ENCODE data around the gene CD47. TPM values are rescaled to one million over a fixed set of nuclear protein-coding genes. Genes with fewer than 3 reads are reported as not detected.

CD47 gene
- total and polyA plus RNA-seq, 8 donors: 142 to 356 (median 187) TPM

DNA sequence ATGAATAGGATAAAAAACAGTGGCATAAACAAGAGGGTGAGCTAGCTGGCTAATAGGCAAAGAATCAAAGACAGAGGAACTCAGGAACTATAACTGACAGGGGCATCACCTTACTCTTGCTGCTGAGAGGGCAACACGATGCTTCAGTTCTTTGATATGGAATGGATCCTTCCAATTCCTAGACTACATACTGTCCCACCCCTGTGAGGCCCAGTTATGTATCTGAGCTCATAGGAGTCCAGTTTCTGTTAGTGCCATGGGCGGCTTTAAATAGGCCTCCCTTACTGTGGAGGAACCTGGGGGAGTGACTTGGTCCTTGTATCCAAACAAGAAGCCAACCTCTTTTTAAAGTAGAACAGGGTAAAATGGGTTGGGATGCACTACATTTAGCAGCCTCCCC, 37.3 kb downstream of the CD47 start:
- peak; percentile 19 for ATAC-seq
- H3K27ac ChIP-seq: peak overlapping the region; percentile 7 to 36
- peaks cover 0 to 82% of the 10 kb centered on the region in 2 donors for H3K36me3 ChIP-seq

DNA sequence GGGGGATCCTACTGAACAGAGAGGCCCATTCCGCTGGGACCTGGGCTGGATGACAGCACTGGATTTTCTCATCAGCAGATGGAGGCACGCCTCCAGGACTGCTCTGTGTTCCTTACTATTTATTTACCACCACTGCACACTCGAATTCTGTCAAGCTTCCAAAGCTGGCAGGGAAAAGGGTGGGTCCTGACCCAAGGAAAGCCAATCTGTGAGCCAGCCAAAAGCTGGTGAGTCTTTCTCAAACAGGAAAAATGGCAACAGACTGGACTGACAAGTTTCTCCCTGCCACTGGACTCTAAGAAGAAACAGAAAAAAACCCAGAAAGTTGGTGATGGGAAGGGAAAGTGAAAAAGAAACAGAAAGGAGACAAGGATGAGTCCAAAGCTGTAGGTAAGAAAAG, 37.8 kb downstream of the CD47 start:
- ATAC-seq: peak; percentile 95

More for the DNA sequence above, 37.3 kb downstream of the CD47 start:
- H3K4me3 ChIP-seq: no peak overlapping the region
- H3K9me3 ChIP-seq: no peaks in the 10 kb centered on the region
- intact Hi-C loops (cut with DNase I): no loop called here
- TF ChIP-seq, protein P1, sequence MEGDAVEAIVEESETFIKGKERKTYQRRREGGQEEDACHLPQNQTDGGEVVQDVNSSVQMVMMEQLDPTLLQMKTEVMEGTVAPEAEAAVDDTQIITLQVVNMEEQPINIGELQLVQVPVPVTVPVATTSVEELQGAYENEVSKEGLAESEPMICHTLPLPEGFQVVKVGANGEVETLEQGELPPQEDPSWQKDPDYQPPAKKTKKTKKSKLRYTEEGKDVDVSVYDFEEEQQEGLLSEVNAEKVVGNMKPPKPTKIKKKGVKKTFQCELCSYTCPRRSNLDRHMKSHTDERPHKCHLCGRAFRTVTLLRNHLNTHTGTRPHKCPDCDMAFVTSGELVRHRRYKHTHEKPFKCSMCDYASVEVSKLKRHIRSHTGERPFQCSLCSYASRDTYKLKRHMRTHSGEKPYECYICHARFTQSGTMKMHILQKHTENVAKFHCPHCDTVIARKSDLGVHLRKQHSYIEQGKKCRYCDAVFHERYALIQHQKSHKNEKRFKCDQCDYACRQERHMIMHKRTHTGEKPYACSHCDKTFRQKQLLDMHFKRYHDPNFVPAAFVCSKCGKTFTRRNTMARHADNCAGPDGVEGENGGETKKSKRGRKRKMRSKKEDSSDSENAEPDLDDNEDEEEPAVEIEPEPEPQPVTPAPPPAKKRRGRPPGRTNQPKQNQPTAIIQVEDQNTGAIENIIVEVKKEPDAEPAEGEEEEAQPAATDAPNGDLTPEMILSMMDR (IDR thresholded peaks at IDR 0.05): no peak
- no peak for DNase-seq
- H3K4me1 ChIP-seq: peaks cover 0 to 7% of the 10 kb centered on the region in 2 donors
- H3K27me3 ChIP-seq: no peaks in the 10 kb centered on the region

GRCh38 chr3:108051005-108051404, 39.8 kb downstream of the CD47 start:
- H3K9me3 ChIP-seq: no peaks in the 10 kb centered on the region
- peaks cover 0 to 73% of the 10 kb centered on the region in 2 donors for H3K36me3 ChIP-seq
- no peak overlapping the region for H3K4me3 ChIP-seq
- H3K27ac ChIP-seq: no peak overlapping the region
- peaks cover 0 to 7% of the 10 kb centered on the region in 2 donors for H3K4me1 ChIP-seq
- TF ChIP-seq, protein P1 (IDR thresholded peaks at IDR 0.05): no peak
- ATAC-seq (no peak), DNase-seq (no peak)
- no peaks in the 10 kb centered on the region for H3K27me3 ChIP-seq
- intact Hi-C loops (cut with DNase I): no loop called here

More for the DNA sequence above, 37.8 kb downstream of the CD47 start:
- peaks cover 0 to 78% of the 10 kb centered on the region in 2 donors for H3K36me3 ChIP-seq
- no peak overlapping the region for H3K4me3 ChIP-seq
- intact Hi-C loops (cut with DNase I): no loop called here
- H3K27me3 ChIP-seq: no peaks in the 10 kb centered on the region
- TF ChIP-seq, protein P1 (IDR thresholded peaks at IDR 0.05): no peak
- peak overlapping the region in 1 of 2 donors; percentile 36 for H3K27ac ChIP-seq
- H3K4me1 ChIP-seq: peaks cover 0 to 7% of the 10 kb centered on the region in 2 donors
- H3K9me3 ChIP-seq: no peaks in the 10 kb centered on the region
- DNase-seq: peak in 2 of 4 donors; percentile 40 to 68

GRCh38 chr3:108047987-108048386, 42.8 kb downstream of the CD47 start:
- ATAC-seq (no peak), DNase-seq (no peak)
- H3K36me3 ChIP-seq: peaks cover 0 to 62% of the 10 kb centered on the region in 2 donors
- intact Hi-C loops (cut with DNase I): no loop called here
- H3K27ac ChIP-seq: no peak overlapping the region
- no peaks in the 10 kb centered on the region for H3K4me1 ChIP-seq
- TF ChIP-seq, protein P1 (IDR thresholded peaks at IDR 0.05): no peak
- H3K9me3 ChIP-seq: no peaks in the 10 kb centered on the region
- no peak overlapping the region for H3K4me3 ChIP-seq
- no peaks in the 10 kb centered on the region for H3K27me3 ChIP-seq

GRCh38 chr3:108046247-108046646, 44.6 kb downstream of the CD47 start:
- TF ChIP-seq, protein P1 (IDR thresholded peaks at IDR 0.05): no peak
- Histone ChIP-seq H3K9me3 (no peaks in the 10 kb centered on the region), H3K4me1 (no peaks in the 10 kb centered on the region), H3K36me3 (peaks cover 0 to 67% of the 10 kb centered on the region in 2 donors), H3K4me3 (no peak overlapping the region), H3K27me3 (no peaks in the 10 kb centered on the region), H3K27ac (no peak overlapping the region)
- ATAC-seq (no peak), DNase-seq (no peak)
- intact Hi-C loops (cut with DNase I): no loop called here

All from left lung (tissue), 10 donors.